GM21367 (cell line): Measurements from ENCODE around the gene KCND2.
A peak's percentile ranks its signal among the peaks of the same experiment; 100 is the strongest.
"Not testable (repeated sequence)": the region's sequence is repeated elsewhere in the genome, so short reads cannot be mapped to it uniquely, and the experiment has no call there.

ENCODE experiments used
- ATAC-seq: cut with Tn5 transposase; IDR thresholded peaks from one replicate; pipeline ENCODE4 v1.9.1; 2021; ENCODE audit not compliant: unreplicated experiment

The KCND2 gene

GRCh38 chr7:120733835-120734234, 460.9 kb downstream of the KCND2 start:
- no peak for ATAC-seq

- ATAC-seq = no peak
Observed at GRCh38 chr7:120735791-120736190, 462.8 kb downstream of the KCND2 start.

- ATAC-seq = no peak
Observed at GRCh38 chr7:120738816-120739215, 465.8 kb downstream of the KCND2 start.

GRCh38 chr7:120740348-120740747, 467.4 kb downstream of the KCND2 start:
- no peak for ATAC-seq

- ATAC-seq = no peak
Observed at GRCh38 chr7:120741371-120742042, 468.5 kb downstream of the KCND2 start.

GRCh38 chr7:120742372-120742771, 469.4 kb downstream of the KCND2 start:
- no peak for ATAC-seq

- no peak for ATAC-seq
Observed at GRCh38 chr7:120743128-120743527, 470.2 kb downstream of the KCND2 start.

GRCh38 chr7:120760050-120760449, 487.1 kb downstream of the KCND2 start:
- ATAC-seq = no peak

- ATAC-seq = no peak
Observed at GRCh38 chr7:120760851-120761250, 487.9 kb downstream of the KCND2 start.

GRCh38 chr7:120770206-120770605, 497.2 kb downstream of the KCND2 start:
- ATAC-seq = no peak

- ATAC-seq = no peak
Observed at GRCh38 chr7:120774481-120774880, 501.5 kb downstream of the KCND2 start.

GRCh38 chr7:120775755-120776154, 502.8 kb downstream of the KCND2 start:
- ATAC-seq = no peak

- not testable (repeated sequence) for ATAC-seq
Observed at GRCh38 chr7:120779078-120779477, 506.1 kb downstream of the KCND2 start.

- ATAC-seq = not testable (repeated sequence)
Observed at GRCh38 chr7:120780451-120780850, 507.5 kb downstream of the KCND2 start.

GRCh38 chr7:120780938-120781337, 508.0 kb downstream of the KCND2 start:
- no peak for ATAC-seq

- ATAC-seq = not testable (repeated sequence)
Observed at GRCh38 chr7:120781924-120782323, 508.9 kb downstream of the KCND2 start.

GRCh38 chr7:120783273-120783672, 510.3 kb downstream of the KCND2 start:
- no peak for ATAC-seq

GRCh38 chr7:120783721-120784120, 510.7 kb downstream of the KCND2 start:
- ATAC-seq = no peak

- no peak for ATAC-seq
Observed at GRCh38 chr7:120785095-120785494, 512.1 kb downstream of the KCND2 start.

GRCh38 chr7:120792091-120792860, 519.3 kb downstream of the KCND2 start:
- ATAC-seq = peak; percentile 95

GRCh38 chr7:120792861-120793130, 519.8 kb downstream of the KCND2 start:
- ATAC-seq = no peak

GRCh38 chr7:120793213-120793936, 520.4 kb downstream of the KCND2 start:
- no peak for ATAC-seq
